GM10266 (cell line): ENCODE data around the gene TMEM184B.
A peak's percentile ranks its signal among the peaks of the same experiment; 100 is the strongest.

Source experiments
- DNase-seq: peaks from one replicate; pipeline ENCODE4 v3.0.0; 2012; ENCODE audit errors: extremely low spot score
- TF ChIP-seq, protein P1 (sequence below): IDR thresholded peaks from 2 replicates; pipeline ENCODE4 v1.5.1; 2012; ENCODE audit warnings: mild to moderate bottlenecking, low read depth; ENCODE audit not compliant: control insufficient read depth, insufficient read depth; ENCODE audit errors: missing control alignments

Gene TMEM184B

DNA sequence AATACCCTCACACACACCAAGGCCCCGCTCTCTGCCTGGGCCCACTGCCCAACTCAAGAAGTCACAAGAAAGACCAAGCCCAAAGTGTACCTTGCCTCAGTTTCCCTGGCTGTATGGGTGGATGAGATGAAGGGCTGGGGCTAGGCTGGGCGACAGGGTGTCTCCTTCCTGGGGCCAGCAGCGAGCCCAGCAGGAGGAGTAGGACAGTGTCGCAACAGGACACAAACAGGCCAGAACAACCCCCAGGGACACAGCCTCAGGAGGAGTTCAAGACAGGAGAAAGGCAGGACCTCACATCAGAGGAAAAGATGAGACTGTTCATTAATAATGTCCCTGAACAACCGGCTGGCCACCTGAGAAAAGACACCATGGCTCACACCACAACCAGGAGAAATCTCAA is 31.2 kb upstream of the TMEM184B start:
- TF ChIP-seq, protein P1, sequence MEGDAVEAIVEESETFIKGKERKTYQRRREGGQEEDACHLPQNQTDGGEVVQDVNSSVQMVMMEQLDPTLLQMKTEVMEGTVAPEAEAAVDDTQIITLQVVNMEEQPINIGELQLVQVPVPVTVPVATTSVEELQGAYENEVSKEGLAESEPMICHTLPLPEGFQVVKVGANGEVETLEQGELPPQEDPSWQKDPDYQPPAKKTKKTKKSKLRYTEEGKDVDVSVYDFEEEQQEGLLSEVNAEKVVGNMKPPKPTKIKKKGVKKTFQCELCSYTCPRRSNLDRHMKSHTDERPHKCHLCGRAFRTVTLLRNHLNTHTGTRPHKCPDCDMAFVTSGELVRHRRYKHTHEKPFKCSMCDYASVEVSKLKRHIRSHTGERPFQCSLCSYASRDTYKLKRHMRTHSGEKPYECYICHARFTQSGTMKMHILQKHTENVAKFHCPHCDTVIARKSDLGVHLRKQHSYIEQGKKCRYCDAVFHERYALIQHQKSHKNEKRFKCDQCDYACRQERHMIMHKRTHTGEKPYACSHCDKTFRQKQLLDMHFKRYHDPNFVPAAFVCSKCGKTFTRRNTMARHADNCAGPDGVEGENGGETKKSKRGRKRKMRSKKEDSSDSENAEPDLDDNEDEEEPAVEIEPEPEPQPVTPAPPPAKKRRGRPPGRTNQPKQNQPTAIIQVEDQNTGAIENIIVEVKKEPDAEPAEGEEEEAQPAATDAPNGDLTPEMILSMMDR = no peak
- DNase-seq = no peak

DNA sequence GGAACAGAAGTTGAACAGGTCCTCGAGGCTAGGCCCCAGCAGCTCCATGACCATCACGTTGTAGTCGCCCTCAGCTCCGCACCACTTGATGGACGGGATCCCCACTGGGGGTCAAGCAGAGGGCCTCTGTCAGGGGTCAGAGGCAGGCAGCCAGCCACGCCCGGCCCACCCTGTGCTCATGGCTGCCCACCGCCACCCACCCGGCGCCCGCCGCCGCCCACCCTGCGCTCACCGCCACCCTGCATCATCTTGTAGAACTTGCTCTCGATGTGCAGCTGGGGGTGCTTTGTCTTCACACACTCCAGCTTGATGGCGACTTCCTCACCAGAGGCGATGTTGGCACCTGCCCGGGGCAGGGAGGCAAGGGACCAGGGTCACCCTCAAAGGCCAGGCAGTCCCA is 30.1 kb upstream of the TMEM184B start:
- no peak for DNase-seq
- TF ChIP-seq, protein P1 = no peak

DNA sequence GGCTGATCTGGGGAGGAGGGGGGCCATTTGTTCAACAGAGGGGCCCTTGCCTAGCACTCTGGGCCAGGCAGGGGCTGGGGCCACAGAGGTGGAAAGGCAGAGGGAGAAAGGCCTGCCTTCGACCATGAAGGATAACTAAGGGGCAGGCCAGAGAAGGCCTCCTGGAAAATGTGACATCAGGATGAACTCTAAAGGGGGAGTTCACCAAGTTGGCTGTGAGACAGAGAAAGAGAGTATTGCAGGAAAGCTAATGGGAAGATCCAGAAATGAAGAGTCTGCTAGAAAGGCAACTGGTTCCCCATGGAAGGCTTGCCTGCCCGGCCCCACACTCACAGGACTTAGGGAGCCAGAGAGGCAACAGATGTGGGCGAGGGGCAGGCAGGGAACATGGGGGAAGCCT is 28.1 kb upstream of the TMEM184B start:
- no peak for DNase-seq
- TF ChIP-seq, protein P1 = no peak

- DNase-seq = no peak
- TF ChIP-seq, protein P1 = no peak
Measured at GRCh38 chr22:38300197-38300945, 27.6 kb upstream of the TMEM184B start.

DNA sequence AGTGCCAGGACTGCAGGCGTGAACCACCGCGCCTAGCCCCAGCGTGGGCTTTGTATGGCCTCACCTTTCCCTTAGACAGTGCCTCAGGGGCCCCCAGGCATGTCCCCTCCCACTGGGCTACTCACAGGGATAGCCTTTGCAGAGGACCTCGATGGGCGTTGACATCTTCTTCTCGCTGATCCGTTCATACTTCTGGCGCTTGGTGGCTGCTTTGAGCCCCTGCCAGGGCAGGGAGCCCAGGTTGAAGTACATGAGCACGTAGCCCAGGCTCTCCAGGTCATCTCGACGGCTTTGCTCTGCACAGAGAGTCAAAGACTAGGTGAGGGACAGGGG is 26.9 kb upstream of the TMEM184B start:
- TF ChIP-seq, protein P1 = no peak
- no peak for DNase-seq

- TF ChIP-seq, protein P1 = peak; percentile 64
Measured at GRCh38 chr22:38298312-38299005, 25.6 kb upstream of the TMEM184B start.

GRCh38 chr22:38296372-38296771 is 23.6 kb upstream of the TMEM184B start:
- TF ChIP-seq, protein P1 = no peak
- no peak for DNase-seq

More at GRCh38 chr22:38298312-38299005, 25.6 kb upstream of the TMEM184B start:
- DNase-seq = no peak
